Gastrocnemius medialis (tissue), 4 donors: ENCODE data around the gene CEP72. TPM values are rescaled to one million over a fixed set of nuclear protein-coding genes. Genes with fewer than 3 reads are reported as not detected.

Experiments used
- ATAC-seq, 2 donors: fragments of 150-250 bp; one replicate each; pipeline ENCODE4 v1.9.1; 2016
- DNase-seq, 2 donors: peaks; one replicate each; pipeline ENCODE4 v3.0.0-alpha.2; 2019
- H3K27ac ChIP-seq, 4 donors: fragments of 200-600 bp; sonication (generic); 1 replicate in 1 of 4; 2 replicates in 3 of 4; pipeline ENCODE4 v1.5.1; 2016 to 2018; ENCODE audit warnings: mild to moderate bottlenecking in 2 of 4, moderate library complexity in 1 of 4
- H3K27me3 ChIP-seq, 3 donors: fragments of 200-600 bp; sonication (generic) in 2 of 3; 1 replicate in 1 of 3; 2 replicates in 2 of 3; pipeline versions ENCODE4 v1.5.1 to v1.6.0; 2016 to 2019; ENCODE audit warnings: mild to moderate bottlenecking in 1 of 3, moderate library complexity in 1 of 3
- H3K36me3 ChIP-seq, 2 donors: fragments of 200-600 bp; sonication (generic) in 1 of 2; one replicate each; pipeline ENCODE4 v1.5.1; 2017 to 2018
- H3K4me1 ChIP-seq, 2 donors: fragments of 200-600 bp; sonication (generic) in 1 of 2; one replicate each; pipeline ENCODE4 v1.5.1; 2016 to 2017; ENCODE audit warnings: mild to moderate bottlenecking in 2 of 2
- H3K4me3 ChIP-seq, 4 donors: fragments of 200-600 bp; sonication (generic) in 3 of 4; 1 replicate in 1 of 4; 2 replicates in 3 of 4; pipeline ENCODE4 v1.5.1; 2016 to 2019; ENCODE audit warnings: mild to moderate bottlenecking in 2 of 4
- H3K9me3 ChIP-seq, 3 donors: fragments of 200-600 bp; sonication (generic) in 2 of 3; 1 replicate in 1 of 3; 2 replicates in 2 of 3; pipeline ENCODE4 v1.5.1; 2016 to 2019
- CTCF ChIP-seq, 5 experiments: fragments of 450-650 bp in 3 of 5; fragments of 200-600 bp in 2 of 5; sonication (generic) in 2 of 5; IDR thresholded peaks in 4 of 5; conservative IDR thresholded peaks in 1 of 5; 1 replicate in 4 of 5; 2 replicates in 1 of 5; pipeline ENCODE4 v1.5.1; 2016 to 2019; ENCODE audit warnings: antibody characterized with exemption in 5 of 5, mild to moderate bottlenecking in 3 of 5, moderate library complexity in 3 of 5
- POLR2A ChIP-seq, 2 donors: fragments of 450-650 bp; IDR thresholded peaks; one replicate each; pipeline ENCODE4 v1.6.1; 2017; ENCODE audit warnings: antibody characterized with exemption in 2 of 2, mild to moderate bottlenecking in 2 of 2, moderate library complexity in 2 of 2
- in situ Hi-C, 4 donors: fragments of 200-750 bp; cut with MboI; loops; one replicate each; pipeline versions ENCODE4 v1.15.0 to v1.8.0; 2017; ENCODE audit warnings: low sequenced_read_pairs in 4 of 4
- intact Hi-C: fragments of 100-400 bp; cut with DNase I; formaldehyde crosslinking; loops from one replicate; pipeline ENCODE4 v1.15.1; 2023; ENCODE audit warnings: low total_unique reads
- total RNA-seq, 4 donors: library from RNA; depleted of rRNA; stranded (reverse); fragments of >200 nt; gene quantifications; one replicate each; pipeline versions ENCODE4 v1.1.0 to v1.2.3, GENCODE V29; 2016

CEP72 gene
- total RNA-seq, 4 donors from 2014 or later, result 0.36 to 0.56 (median 0.40) TPM; not detected in 1

GRCh38 chr5:638501-639252 lies 26.5 kb downstream of the CEP72 start:
- in situ Hi-C loops, result no loop called here
- DNase-seq, result no peak

GRCh38 chr5:639253-639530 lies 27.1 kb downstream of the CEP72 start:
- Histone ChIP-seq H3K27me3 (no peaks in the 10 kb centered on the region), H3K9me3 (no peaks in the 10 kb centered on the region), H3K36me3 (peaks cover 0 to 12% of the 10 kb centered on the region in 2 donors), H3K4me3 (no peak overlapping the region), H3K27ac (no peak overlapping the region), H3K4me1 (no peaks in the 10 kb centered on the region)
- ATAC-seq (no peak), DNase-seq (no peak)
- in situ Hi-C loops, result no loop called here
- TF ChIP-seq POLR2A (IDR thresholded peaks at IDR 0.05), result no peak
- TF ChIP-seq CTCF (IDR thresholded peaks at IDR 0.05 in 4 of 5, conservative IDR thresholded peaks at IDR 0.05 in 1 of 5), result no peak
- intact Hi-C loops, result no loop called here

More at GRCh38 chr5:638501-639252, 26.5 kb downstream of the CEP72 start:
- Histone ChIP-seq H3K27ac (no peak overlapping the region), H3K27me3 (no peaks in the 10 kb centered on the region), H3K4me3 (no peak overlapping the region), H3K9me3 (no peaks in the 10 kb centered on the region), H3K4me1 (no peaks in the 10 kb centered on the region), H3K36me3 (peaks cover 0 to 12% of the 10 kb centered on the region in 2 donors)
- ATAC-seq, result no peak
- TF ChIP-seq CTCF (IDR thresholded peaks at IDR 0.05 in 4 of 5, conservative IDR thresholded peaks at IDR 0.05 in 1 of 5), result no peak
- TF ChIP-seq POLR2A (IDR thresholded peaks at IDR 0.05), result no peak
- intact Hi-C loops, result no loop called here

GRCh38 chr5:639584-640213 lies 27.6 kb downstream of the CEP72 start:
- intact Hi-C loops, result no loop called here
- no peaks in the 10 kb centered on the region for H3K4me1 ChIP-seq
- DNase-seq (no peak), ATAC-seq (no peak)
- H3K4me3 ChIP-seq, result no peak overlapping the region
- TF ChIP-seq POLR2A (IDR thresholded peaks at IDR 0.05), result no peak
- in situ Hi-C loops, result no loop called here
- no peaks in the 10 kb centered on the region for H3K27me3 ChIP-seq
- H3K9me3 ChIP-seq, result no peaks in the 10 kb centered on the region
- H3K36me3 ChIP-seq, result peaks cover 0 to 12% of the 10 kb centered on the region in 2 donors
- no peak overlapping the region for H3K27ac ChIP-seq

- Histone ChIP-seq H3K4me1 (no peaks in the 10 kb centered on the region), H3K27me3 (no peaks in the 10 kb centered on the region), H3K9me3 (no peaks in the 10 kb centered on the region), H3K4me3 (no peak overlapping the region), H3K27ac (no peak overlapping the region), H3K36me3 (peaks cover 0 to 3% of the 10 kb centered on the region in 2 donors)
- TF ChIP-seq POLR2A (IDR thresholded peaks at IDR 0.05) (no peak), CTCF (IDR thresholded peaks at IDR 0.05 in 4 of 5, conservative IDR thresholded peaks at IDR 0.05 in 1 of 5) (no peak)
- in situ Hi-C loops, result no loop called here
- no peak for DNase-seq
- ATAC-seq, result no peak
- intact Hi-C loops, result no loop called here
Measured at GRCh38 chr5:640461-641330, 28.6 kb downstream of the CEP72 start.

- H3K4me1 ChIP-seq, result no peaks in the 10 kb centered on the region
- no peak overlapping the region for H3K4me3 ChIP-seq
- no peaks in the 10 kb centered on the region for H3K36me3 ChIP-seq
- no peak for TF ChIP-seq CTCF (IDR thresholded peaks at IDR 0.05 in 4 of 5, conservative IDR thresholded peaks at IDR 0.05 in 1 of 5)
- no peak for TF ChIP-seq POLR2A (IDR thresholded peaks at IDR 0.05)
- DNase-seq (no peak), ATAC-seq (no peak)
- in situ Hi-C loops, result no loop called here
- no peaks in the 10 kb centered on the region for H3K9me3 ChIP-seq
- H3K27me3 ChIP-seq, result no peaks in the 10 kb centered on the region
- H3K27ac ChIP-seq, result no peak overlapping the region
- intact Hi-C loops, result no loop called here
Measured at GRCh38 chr5:641331-641765, 29.2 kb downstream of the CEP72 start.
